BLaER1 treated with 17β-estradiol and CSF1 and Interleukin-3, amounts not matched to agents 10 nM and 100 nM (cell line): ENCODE measurements around the gene PCDHA7.
"Not testable (repeated sequence)": the region's sequence is repeated elsewhere in the genome, so short reads cannot be mapped to it uniquely, and the experiment has no call there.

Source experiments
- H3K27ac ChIP-seq, 11 experiments: shearing (Covaris generic); formaldehyde crosslinking; 2 replicates each; pipeline ENCODE4 v1.8.1; 2022
- H3K27me3 ChIP-seq, 11 experiments: shearing (Covaris generic); formaldehyde crosslinking; 2 replicates each; pipeline ENCODE4 v1.8.1; 2022
- H3K36me3 ChIP-seq, 11 experiments: shearing (Covaris generic); formaldehyde crosslinking; 2 replicates each; pipeline ENCODE4 v1.8.1; 2022
- H3K4me1 ChIP-seq, 10 experiments: shearing (Covaris generic); formaldehyde crosslinking; 2 replicates each; pipeline ENCODE4 v1.8.1; 2022
- H3K4me2 ChIP-seq, 11 experiments: shearing (Covaris generic); formaldehyde crosslinking; 2 replicates each; pipeline ENCODE4 v1.8.1; 2022
- H3K4me3 ChIP-seq, 10 experiments: shearing (Covaris generic); formaldehyde crosslinking; 2 replicates each; pipeline ENCODE4 v1.8.1; 2022
- H3K9ac ChIP-seq, 11 experiments: shearing (Covaris generic); formaldehyde crosslinking; 2 replicates each; pipeline ENCODE4 v1.8.1; 2022
- H3K9me3 ChIP-seq, 11 experiments: shearing (Covaris generic); formaldehyde crosslinking; replicated peaks in 1 of 11; 2 replicates each; pipeline ENCODE4 v1.8.1; 2022
- H4K20me1 ChIP-seq, 11 experiments: shearing (Covaris generic); formaldehyde crosslinking; 2 replicates each; pipeline ENCODE4 v1.8.1; 2022
- Cebpa-rat ChIP-seq, 11 experiments: shearing (Covaris generic); IDR thresholded peaks; 2 replicates each; pipeline ENCODE4 v1.8.1; 2022

Gene PCDHA7

DNA sequence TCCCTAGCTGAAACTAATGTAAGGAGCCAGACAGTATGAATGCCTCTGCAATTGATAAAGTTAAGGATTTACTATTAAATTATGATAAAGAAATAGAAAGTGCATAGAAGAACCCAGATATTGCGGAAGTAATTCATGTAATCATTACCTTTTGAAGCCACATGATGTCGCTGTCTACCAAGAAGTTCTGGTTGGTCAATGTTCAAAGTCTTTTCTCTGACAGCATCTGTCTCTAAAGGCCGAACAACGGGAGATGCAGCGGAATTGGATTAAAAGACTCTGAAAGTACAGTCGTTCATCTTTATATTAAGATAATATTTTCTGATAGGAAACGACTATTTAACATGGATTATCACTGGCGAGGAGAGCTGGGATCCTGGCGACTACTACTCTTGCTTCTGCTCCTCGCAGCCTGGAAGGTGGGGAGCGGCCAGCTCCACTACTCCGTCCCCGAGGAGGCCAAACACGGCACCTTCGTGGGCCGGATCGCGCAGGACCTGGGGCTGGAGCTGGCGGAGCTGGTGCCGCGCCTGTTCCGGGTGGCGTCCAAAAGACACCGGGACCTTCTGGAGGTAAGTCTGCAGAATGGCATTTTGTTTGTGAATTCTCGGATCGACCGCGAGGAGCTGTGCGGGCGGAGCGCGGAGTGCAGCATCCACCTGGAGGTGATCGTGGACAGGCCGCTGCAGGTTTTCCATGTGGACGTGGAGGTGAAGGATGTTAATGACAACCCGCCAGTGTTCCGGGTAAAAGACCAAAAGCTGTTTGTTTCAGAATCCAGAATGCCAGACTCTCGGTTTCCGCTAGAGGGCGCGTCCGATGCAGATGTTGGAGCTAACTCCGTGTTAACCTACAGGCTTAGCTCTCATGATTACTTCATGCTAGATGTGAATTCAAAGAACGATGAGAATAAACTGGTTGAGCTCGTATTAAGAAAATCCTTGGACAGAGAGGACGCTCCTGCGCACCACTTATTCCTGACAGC lies 7.2 kb downstream of the PCDHA7 start, which contains the start of gene PCDHA8:
TSS of gene PCDHA8 (plus strand) at position 210 of the 985 bp plus-strand sequence. CDS start at position 345, 135 bp downstream.
- Histone ChIP-seq H4K20me1 (no peaks in the 10 kb centered on the region), H3K4me2 (no peak within 1 kb of the TSS)
- TF ChIP-seq Cebpa-rat (IDR thresholded peaks at IDR 0.05): no peak

GRCh38 chr5:140842798-140843733 lies 9.0 kb downstream of the PCDHA7 start:
- Histone ChIP-seq H3K4me2 (no peak overlapping the region), H3K36me3 (no peaks in the 10 kb centered on the region), H3K27ac (no peak overlapping the region), H3K27me3 (no peaks in the 10 kb centered on the region), H3K9ac (no peak overlapping the region), H3K4me3 (no peak overlapping the region), H3K4me1 (no peaks in the 10 kb centered on the region), H4K20me1 (no peaks in the 10 kb centered on the region), H3K9me3 (peaks cover 15 to 41% (median 26%) of the 10 kb centered on the region in 11 experiments)
- TF ChIP-seq Cebpa-rat (IDR thresholded peaks at IDR 0.05): no peak

More for the DNA sequence above, 7.2 kb downstream of the PCDHA7 start, which contains the start of gene PCDHA8:
- no peaks in the 10 kb centered on the region for H3K27me3 ChIP-seq
- H3K27ac ChIP-seq: no peak within 1 kb of the TSS
- H3K9me3 ChIP-seq: peaks cover 18 to 38% (median 27%) of the 10 kb centered on the region in 11 experiments
- no peaks in the 10 kb centered on the region for H3K4me1 ChIP-seq
- no peaks in the 10 kb centered on the region for H3K36me3 ChIP-seq
- H3K9ac ChIP-seq: no peak within 1 kb of the TSS
- no peak within 1 kb of the TSS for H3K4me3 ChIP-seq

GRCh38 chr5:140848139-140849102 lies 14.4 kb downstream of the PCDHA7 start, which contains the start of gene PCDHA9:
TSS of gene PCDHA9 (plus strand) at chr5:140848382. CDS start at chr5:140848496, 114 bp downstream.
- not testable (repeated sequence) for H3K9ac ChIP-seq, H3K4me2 ChIP-seq, H3K36me3 ChIP-seq, H3K27me3 ChIP-seq, H3K27ac ChIP-seq, H4K20me1 ChIP-seq, H3K4me1 ChIP-seq, H3K4me3 ChIP-seq
- H3K9me3 ChIP-seq: peaks cover 24 to 47% (median 29%) of the 10 kb centered on the region in 11 experiments

- not testable (repeated sequence) for H3K36me3 ChIP-seq, H3K4me3 ChIP-seq, H3K9ac ChIP-seq, H4K20me1 ChIP-seq, H3K4me2 ChIP-seq, H3K27me3 ChIP-seq, H3K27ac ChIP-seq, H3K4me1 ChIP-seq
- H3K9me3 ChIP-seq: peaks cover 21 to 40% (median 28%) of the 10 kb centered on the region in 11 experiments
Measured at GRCh38 chr5:140849831-140850634, 16.0 kb downstream of the PCDHA7 start.

- no peak within 1 kb of the TSS for H3K4me3 ChIP-seq
- no peak within 1 kb of the TSS for H3K9ac ChIP-seq
Measured at GRCh38 chr5:140855772-140856674, 22.0 kb downstream of the PCDHA7 start, which contains the start of gene PCDHA10. TSS of gene PCDHA10 (plus strand) at chr5:140855897. CDS start at chr5:140856049, 152 bp downstream.

GRCh38 chr5:140857177-140857986 lies 23.3 kb downstream of the PCDHA7 start:
- TF ChIP-seq Cebpa-rat (IDR thresholded peaks at IDR 0.05): no peak
- no peak overlapping the region for H3K4me3 ChIP-seq
- H3K9ac ChIP-seq: no peak overlapping the region
- H3K27me3 ChIP-seq: no peaks in the 10 kb centered on the region
- no peaks in the 10 kb centered on the region for H4K20me1 ChIP-seq
- H3K36me3 ChIP-seq: no peaks in the 10 kb centered on the region
- no peak overlapping the region for H3K27ac ChIP-seq
- H3K9me3 ChIP-seq: peaks cover 42 to 59% (median 47%) of the 10 kb centered on the region in 11 experiments
- H3K4me1 ChIP-seq: no peaks in the 10 kb centered on the region
- no peak overlapping the region for H3K4me2 ChIP-seq

More at GRCh38 chr5:140855772-140856674, 22.0 kb downstream of the PCDHA7 start, which contains the start of gene PCDHA10:
- no peaks in the 10 kb centered on the region for H3K36me3 ChIP-seq
- H3K27ac ChIP-seq: no peak within 1 kb of the TSS
- no peaks in the 10 kb centered on the region for H3K27me3 ChIP-seq
- no peak for TF ChIP-seq Cebpa-rat (IDR thresholded peaks at IDR 0.05)
- H3K4me2 ChIP-seq: no peak within 1 kb of the TSS
- no peaks in the 10 kb centered on the region for H3K4me1 ChIP-seq
- peaks cover 29 to 46% (median 33%) of the 10 kb centered on the region in 11 experiments for H3K9me3 ChIP-seq
- no peaks in the 10 kb centered on the region for H4K20me1 ChIP-seq
